Neural cell (in vitro differentiated cells): ENCODE data around the gene PPM1H. TPM values are rescaled to one million over a fixed set of nuclear protein-coding genes. Genes with fewer than 3 reads are reported as not detected.

ENCODE experiments used
- H2AFZ ChIP-seq: fragments of 200-600, 300-800 bp; sonication (generic), shearing (Covaris generic); 2 replicates; pipeline ENCODE4 v1.6.0; 2014; ENCODE audit warnings: low read depth, mild to moderate bottlenecking, antibody characterized with exemption, low read length, moderate library complexity
- H3F3A ChIP-seq: fragments of 200-600 bp; shearing (Covaris generic); 2 replicates; pipeline ENCODE4 v1.6.1; 2016; ENCODE audit warnings: mild to moderate bottlenecking, moderate library complexity, mixed read lengths, antibody characterized with exemption, low read length; ENCODE audit not compliant: insufficient read depth, poor library complexity, severe bottlenecking
- H3K27ac ChIP-seq: fragments of 200-600, 300-800 bp; sonication (generic), shearing (Covaris generic); 2 replicates; pipeline ENCODE4 v1.5.1; 2014; ENCODE audit warnings: mild to moderate bottlenecking, low read length, moderate library complexity
- H3K27me3 ChIP-seq: fragments of 300-800, 200-600 bp; sonication (generic), shearing (Covaris generic); 2 replicates; pipeline ENCODE4 v1.6.0; 2014; ENCODE audit warnings: mild to moderate bottlenecking, low read depth, low read length, moderate library complexity; ENCODE audit not compliant: insufficient read depth
- H3K36me3 ChIP-seq: fragments of 300-800, 200-600 bp; sonication (generic), shearing (Covaris generic); 2 replicates; pipeline ENCODE4 v1.5.1; 2014; ENCODE audit warnings: mild to moderate bottlenecking, antibody characterized with exemption, low read length, moderate library complexity; ENCODE audit not compliant: insufficient read depth
- H3K4me2 ChIP-seq: fragments of 300-800, 200-600 bp; sonication (generic), shearing (Covaris generic); 2 replicates; pipeline ENCODE4 v1.6.0; 2014; ENCODE audit warnings: mild to moderate bottlenecking, low read length
- H3K4me3 ChIP-seq: fragments of 300-800, 200-600 bp; sonication (generic), shearing (Covaris generic); 2 replicates; pipeline ENCODE4 v1.5.1; 2014; ENCODE audit warnings: mild to moderate bottlenecking, low read length, moderate library complexity
- H3K79me2 ChIP-seq: fragments of 200-600 bp; shearing (Covaris generic); replicated peaks from 2 replicates; pipeline ENCODE4 v1.6.0; 2014; ENCODE audit warnings: mild to moderate bottlenecking, low read length, moderate library complexity; ENCODE audit not compliant: insufficient read depth
- H3K9ac ChIP-seq: fragments of 300-800, 200-600 bp; sonication (generic), shearing (Covaris generic); 2 replicates; pipeline ENCODE4 v1.6.1; 2016; ENCODE audit warnings: mild to moderate bottlenecking, low read length, mixed read lengths
- H3K9me2 ChIP-seq: fragments of 200-600 bp; shearing (Covaris generic); 2 replicates; pipeline ENCODE4 v1.6.1; 2016; ENCODE audit warnings: mild to moderate bottlenecking, low read length, mixed read lengths; ENCODE audit not compliant: insufficient read depth
- H3K9me3 ChIP-seq: fragments of 200-600, 300-800 bp; sonication (generic), shearing (Covaris generic); 2 replicates; pipeline ENCODE4 v1.6.1; 2016; ENCODE audit warnings: mild to moderate bottlenecking, mixed run types, low read length, moderate library complexity, mixed read lengths
- H4K20me1 ChIP-seq: fragments of 200-600 bp; shearing (Covaris generic); 2 replicates; pipeline ENCODE4 v1.6.1; 2016; ENCODE audit warnings: mild to moderate bottlenecking, mixed run types; ENCODE audit not compliant: insufficient read depth
- CTCF ChIP-seq: fragments of 450-650 bp; IDR thresholded peaks from 2 replicates; pipeline ENCODE4 v1.5.1; 2014; ENCODE audit warnings: antibody characterized with exemption, mild to moderate bottlenecking, moderate library complexity; ENCODE audit not compliant: poor library complexity, severe bottlenecking
- EP300 ChIP-seq: fragments of 450-650 bp; conservative IDR thresholded peaks from 2 replicates; pipeline ENCODE4 v1.6.1; 2014; ENCODE audit warnings: antibody characterized with exemption, mild to moderate bottlenecking, moderate library complexity; ENCODE audit not compliant: poor library complexity, severe bottlenecking
- EZH2 ChIP-seq: fragments of 200-600, 300-800 bp; shearing (Covaris generic), sonication (generic); IDR thresholded peaks from 2 replicates; pipeline ENCODE4 v1.6.1; 2014; ENCODE audit warnings: antibody characterized with exemption, low read length, borderline replicate concordance, mild to moderate bottlenecking; ENCODE audit not compliant: insufficient read depth, poor library complexity, severe bottlenecking
- MXI1 ChIP-seq: fragments of 450-650 bp; conservative IDR thresholded peaks from 2 replicates; pipeline ENCODE4 v1.6.1; 2014; ENCODE audit warnings: antibody characterized with exemption, mild to moderate bottlenecking; ENCODE audit not compliant: poor library complexity, severe bottlenecking
- POLR2AphosphoS5 ChIP-seq: IDR thresholded peaks from 2 replicates; pipeline ENCODE4 v1.6.1; 2012
- RAD21 ChIP-seq: fragments of 450-650 bp; conservative IDR thresholded peaks from 2 replicates; pipeline ENCODE4 v1.6.1; 2014; ENCODE audit warnings: antibody characterized with exemption, mild to moderate bottlenecking, moderate library complexity
- REST ChIP-seq: IDR thresholded peaks from 2 replicates; pipeline ENCODE4 v1.6.1; 2012; ENCODE audit warnings: borderline replicate concordance
- SMC3 ChIP-seq: fragments of 450-650 bp; conservative IDR thresholded peaks from 2 replicates; pipeline ENCODE4 v1.6.1; 2014; ENCODE audit warnings: antibody characterized with exemption, mild to moderate bottlenecking, moderate library complexity; ENCODE audit not compliant: poor library complexity
- TAF1 ChIP-seq: IDR thresholded peaks from 2 replicates; pipeline ENCODE4 v1.6.1; 2012; ENCODE audit warnings: low read depth
- polyA plus RNA-seq: library from polyadenylated mRNA; depleted of rRNA; stranded (reverse); fragments of >200 nt; gene quantifications from 2 replicates; pipeline ENCODE4 v1.2.3, GENCODE V29; 2014

Gene PPM1H
- polyA plus RNA-seq, 1 donor from 2014 or later: 3.9 TPM

GRCh38 chr12:62955678-62956077 lies 20.7 kb upstream of the PPM1H start:
- no peak overlapping the region for H2AFZ ChIP-seq
- no peaks in the 10 kb centered on the region for H3K36me3 ChIP-seq
- H3K9ac ChIP-seq: no peak overlapping the region
- no peak overlapping the region for H3K27ac ChIP-seq
- H3K4me3 ChIP-seq: no peak overlapping the region
- TF ChIP-seq POLR2AphosphoS5 (no peak), EZH2 (no peak), RAD21 (no peak), SMC3 (no peak), CTCF (no peak)
- H3K9me3 ChIP-seq: no peaks in the 10 kb centered on the region
- H3F3A ChIP-seq: no peaks in the 10 kb centered on the region
- H3K27me3 ChIP-seq: no peaks in the 10 kb centered on the region
- no peaks in the 10 kb centered on the region for H3K79me2 ChIP-seq
- H3K4me2 ChIP-seq: no peak overlapping the region
- H3K9me2 ChIP-seq: no peaks in the 10 kb centered on the region
- no peaks in the 10 kb centered on the region for H4K20me1 ChIP-seq

GRCh38 chr12:62950317-62950716 lies 15.4 kb upstream of the PPM1H start:
- Histone ChIP-seq H3K9me2 (no peaks in the 10 kb centered on the region), H3F3A (no peaks in the 10 kb centered on the region), H4K20me1 (no peaks in the 10 kb centered on the region), H3K79me2 (no peaks in the 10 kb centered on the region), H3K4me2 (no peak overlapping the region), H3K27me3 (no peaks in the 10 kb centered on the region), H2AFZ (no peak overlapping the region), H3K27ac (no peak overlapping the region), H3K9ac (no peak overlapping the region), H3K4me3 (no peak overlapping the region), H3K36me3 (no peaks in the 10 kb centered on the region), H3K9me3 (no peaks in the 10 kb centered on the region)
- TF ChIP-seq TAF1 (no peak), REST (no peak), RAD21 (no peak), CTCF (no peak), EP300 (no peak), EZH2 (no peak), MXI1 (no peak), SMC3 (no peak), POLR2AphosphoS5 (no peak)
